Thymus (tissue), 11 donors: ENCODE data around the gene P4HA3. TPM values are rescaled to one million over a fixed set of nuclear protein-coding genes. Genes with fewer than 3 reads are reported as not detected.
"Not testable (repeated sequence)": the region's sequence is repeated elsewhere in the genome, so short reads cannot be mapped to it uniquely, and the experiment has no call there.

Experiments used
- DNase-seq, 9 donors: peaks; one replicate each; pipeline ENCODE4 v3.0.0-alpha.2; 2013; ENCODE audit warnings: low spot score in 9 of 9, low read depth in 6 of 9, missing footprints in 1 of 9
- H3K27ac ChIP-seq, 2 donors: one replicate each; pipeline ENCODE4 v1.5.1; 2013; ENCODE audit warnings: control low read depth in 1 of 2, low read depth in 1 of 2, low read length in 1 of 2, mild to moderate bottlenecking in 1 of 2, moderate library complexity in 1 of 2
- H3K27me3 ChIP-seq, 2 donors: one replicate each; pipeline ENCODE4 v1.5.1; 2013; ENCODE audit warnings: low read length in 1 of 2; ENCODE audit not compliant: control insufficient read depth in 2 of 2, insufficient read depth in 1 of 2
- H3K36me3 ChIP-seq, 2 donors: one replicate each; pipeline ENCODE4 v1.5.1; 2013; ENCODE audit warnings: low read length in 1 of 2, mild to moderate bottlenecking in 1 of 2, moderate library complexity in 1 of 2; ENCODE audit not compliant: control insufficient read depth in 2 of 2, insufficient read depth in 2 of 2
- H3K4me1 ChIP-seq, 2 donors: one replicate each; pipeline ENCODE4 v1.5.1; 2013; ENCODE audit warnings: low read length in 2 of 2; ENCODE audit not compliant: control insufficient read depth in 2 of 2, insufficient read depth in 2 of 2
- H3K4me3 ChIP-seq, 2 donors: one replicate each; pipeline ENCODE4 v1.5.1; 2013; ENCODE audit warnings: low read length in 2 of 2, control low read depth in 1 of 2, mild to moderate bottlenecking in 1 of 2
- H3K9me3 ChIP-seq, 2 donors: one replicate each; pipeline ENCODE4 v1.5.1; 2013; ENCODE audit warnings: low read length in 1 of 2, mild to moderate bottlenecking in 1 of 2; ENCODE audit not compliant: control insufficient read depth in 2 of 2, insufficient read depth in 1 of 2
- WGBS: extraction: QIAGEN DNeasy Blood & Tissue Kit; methylation state at CpG from one replicate; pipeline ENCODE4 v1.1.7; 2013; 5-methylcytosine and 5-hydroxymethylcytosine counted together
- polyA plus RNA-seq: library from polyadenylated mRNA; stranded (reverse); fragments of 200-250 nt; gene quantifications from one replicate; pipeline ENCODE4 v1.2.3, GENCODE V29; 2013
- total RNA-seq: library from RNA; stranded (reverse); fragments of 120-200 nt; gene quantifications from one replicate; pipeline ENCODE4 v1.2.4, GENCODE V29; 2013
- donor health status: healthy.

The P4HA3 gene
- total and polyA plus RNA-seq, 2 donors: 0.09 to 0.18 TPM

DNA sequence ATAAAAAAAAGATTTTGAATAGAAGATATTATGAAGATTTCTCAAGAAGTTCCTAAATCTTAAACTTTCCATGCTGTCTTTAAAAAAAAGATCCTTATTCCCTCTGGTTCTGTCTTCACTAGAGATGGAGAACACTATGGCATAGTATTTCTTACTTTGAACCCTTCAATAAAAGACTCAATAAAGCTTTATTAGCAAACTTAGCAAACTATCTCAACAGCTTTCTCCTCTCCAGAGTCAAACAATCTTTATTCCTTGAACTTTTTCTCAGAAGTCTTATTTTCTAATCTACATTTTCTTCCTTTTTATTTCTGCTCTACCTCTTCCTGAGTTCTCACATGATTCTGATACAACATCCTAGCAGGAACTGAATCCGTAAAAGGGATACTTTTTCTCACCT is 21.8 kb upstream of the P4HA3 start:
- Histone ChIP-seq H3K4me3 (no peak overlapping the region), H3K27ac (no peak overlapping the region), H3K36me3 (peaks cover 16 to 20% of the 10 kb centered on the region in 2 donors), H3K27me3 (no peaks in the 10 kb centered on the region), H3K4me1 (no peaks in the 10 kb centered on the region), H3K9me3 (no peaks in the 10 kb centered on the region)
- 99% methylated on average over 1 of the region's 1 CpG for WGBS
- no peak for DNase-seq

DNA sequence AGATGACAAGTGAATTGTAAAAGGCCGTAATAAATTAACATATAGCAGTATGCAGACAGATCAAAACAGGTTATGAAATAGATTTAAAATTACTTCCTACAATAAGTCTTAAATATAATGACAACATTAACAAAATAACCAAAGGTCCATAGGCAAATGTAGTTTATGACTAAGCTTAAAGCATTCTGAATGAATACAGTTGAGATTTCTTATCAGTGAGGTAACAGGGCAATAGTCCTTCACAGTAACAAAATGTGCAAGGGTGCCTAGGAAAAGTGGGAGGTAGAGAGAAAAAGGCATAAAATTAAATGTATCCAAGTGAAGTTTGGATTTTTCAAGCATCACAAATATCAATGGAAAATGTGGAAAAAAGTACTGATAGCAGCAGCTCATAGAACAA is 20.9 kb upstream of the P4HA3 start:
- H3K27ac ChIP-seq: no peak overlapping the region
- no peaks in the 10 kb centered on the region for H3K4me1 ChIP-seq
- H3K36me3 ChIP-seq: peaks cover 13 to 15% of the 10 kb centered on the region in 2 donors
- no peak for DNase-seq
- H3K9me3 ChIP-seq: no peaks in the 10 kb centered on the region
- no peak overlapping the region for H3K4me3 ChIP-seq
- no peaks in the 10 kb centered on the region for H3K27me3 ChIP-seq
- 99% methylated on average over 1 of the region's 1 CpG for WGBS

DNA sequence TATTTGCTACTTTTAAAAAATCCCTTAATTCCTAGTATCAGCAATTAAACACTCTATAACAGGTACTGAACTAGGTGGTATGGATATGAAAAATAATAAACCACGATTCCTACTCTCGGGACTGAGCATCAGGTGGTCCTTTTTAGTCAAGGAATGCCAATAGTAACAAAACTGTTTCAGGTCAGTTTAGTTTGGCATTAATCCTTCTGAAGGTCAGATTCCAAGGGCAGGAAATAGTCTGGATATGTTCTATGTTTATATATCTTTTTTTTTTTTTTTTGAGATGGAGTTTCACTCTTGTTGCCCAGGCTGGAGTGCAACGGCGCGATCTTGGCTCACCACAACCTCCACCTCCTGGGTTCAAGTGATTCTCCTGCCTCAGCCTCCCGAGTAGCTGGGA is 19.6 kb upstream of the P4HA3 start:
- not testable (repeated sequence) for H3K4me3 ChIP-seq, H3K9me3 ChIP-seq, H3K27ac ChIP-seq, H3K4me1 ChIP-seq, DNase-seq, H3K27me3 ChIP-seq
- WGBS: 90% methylated on average over 6 of the region's 6 CpGs
- H3K36me3 ChIP-seq: peaks cover 3 to 15% of the 10 kb centered on the region in 2 donors

DNA sequence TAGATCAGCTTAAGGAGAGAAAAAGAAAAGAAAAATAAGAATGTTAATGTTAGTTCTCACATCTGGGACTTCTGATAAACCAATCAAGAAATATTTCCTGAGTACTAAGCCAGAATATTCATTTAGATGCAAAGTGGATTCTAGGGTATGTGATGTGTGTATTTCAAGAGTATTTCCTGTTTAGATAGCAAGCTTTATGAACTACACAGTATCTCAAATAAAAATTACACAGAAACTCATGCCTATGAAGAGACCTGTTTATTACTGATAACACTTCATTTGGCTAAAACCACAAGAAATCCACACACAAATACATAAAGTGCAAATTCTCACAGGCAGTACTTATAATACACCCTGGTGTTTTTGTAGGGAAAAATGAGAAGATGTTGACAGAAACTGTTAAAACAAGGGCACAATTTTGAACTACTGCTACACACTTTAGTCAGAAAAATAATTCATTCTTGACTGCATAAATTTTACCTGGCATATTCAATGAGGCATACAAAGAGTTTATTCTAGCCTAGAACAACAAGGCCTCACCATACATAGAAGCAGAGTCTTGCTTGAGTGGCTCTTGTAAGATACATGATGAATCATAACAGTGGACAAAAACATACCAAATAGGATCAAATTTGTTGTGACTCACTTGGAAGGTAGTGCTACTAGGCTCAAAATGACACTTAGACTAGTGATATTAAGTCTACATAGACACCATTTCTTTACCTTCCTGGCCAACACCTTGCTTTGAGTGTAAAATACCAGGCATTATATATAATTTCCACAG is 18.8 kb upstream of the P4HA3 start:
- Histone ChIP-seq H3K27me3 (no peaks in the 10 kb centered on the region), H3K4me1 (no peaks in the 10 kb centered on the region), H3K27ac (no peak overlapping the region), H3K9me3 (no peaks in the 10 kb centered on the region), H3K36me3 (peaks cover 0 to 15% of the 10 kb centered on the region in 2 donors), H3K4me3 (no peak overlapping the region)
- DNase-seq: no peak

DNA sequence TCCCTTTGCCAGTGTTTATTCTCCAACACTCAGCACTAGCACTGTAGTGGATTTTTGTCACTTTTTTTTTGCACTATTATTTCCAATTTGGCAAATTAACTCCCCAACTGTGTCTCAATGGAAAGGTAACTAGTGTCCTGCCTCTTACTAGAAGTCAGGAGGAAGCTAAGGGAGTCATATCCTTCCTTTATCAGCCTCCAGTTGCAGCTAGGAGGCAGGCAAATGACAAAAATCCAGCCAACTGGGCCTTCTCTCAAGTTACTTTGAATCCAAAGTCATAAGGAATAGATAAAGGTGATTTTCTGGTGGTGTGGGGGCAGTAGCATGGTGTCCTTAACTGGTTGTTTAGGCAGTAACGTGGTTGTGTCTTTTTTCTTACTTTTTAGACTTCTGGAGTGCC is 15.6 kb upstream of the P4HA3 start:
- DNase-seq: no peak
- Histone ChIP-seq H3K27me3 (no peaks in the 10 kb centered on the region), H3K27ac (no peak overlapping the region), H3K4me3 (no peak overlapping the region), H3K4me1 (no peaks in the 10 kb centered on the region), H3K9me3 (no peaks in the 10 kb centered on the region), H3K36me3 (peaks cover 0 to 15% of the 10 kb centered on the region in 2 donors)
- 97% methylated on average over 1 of the region's 1 CpG for WGBS

DNA sequence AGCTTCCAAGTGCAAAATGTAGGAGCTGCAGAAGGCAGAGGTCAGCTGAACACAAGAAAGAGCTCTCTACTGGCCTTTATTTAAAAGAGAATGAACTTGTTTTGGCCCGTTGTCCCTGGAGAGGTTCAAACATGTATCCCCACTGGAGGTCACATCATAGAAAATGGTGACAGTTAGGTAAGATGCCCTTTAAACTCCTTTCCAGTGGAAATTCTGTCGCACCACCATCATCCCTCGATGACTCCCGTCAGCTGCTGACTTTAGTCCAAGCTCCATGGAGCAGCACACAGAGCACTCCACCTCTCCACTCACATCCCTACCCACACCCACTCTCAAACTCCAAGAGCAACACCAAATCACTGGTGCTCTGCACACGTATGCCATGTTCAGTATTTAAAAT is 15.2 kb upstream of the P4HA3 start:
- Histone ChIP-seq H3K36me3 (peaks cover 0 to 12% of the 10 kb centered on the region in 2 donors), H3K9me3 (no peaks in the 10 kb centered on the region), H3K4me1 (no peaks in the 10 kb centered on the region), H3K27ac (no peak overlapping the region), H3K4me3 (no peak overlapping the region), H3K27me3 (no peaks in the 10 kb centered on the region)
- DNase-seq: no peak
- WGBS: 97% methylated on average over 5 of the region's 5 CpGs

DNA sequence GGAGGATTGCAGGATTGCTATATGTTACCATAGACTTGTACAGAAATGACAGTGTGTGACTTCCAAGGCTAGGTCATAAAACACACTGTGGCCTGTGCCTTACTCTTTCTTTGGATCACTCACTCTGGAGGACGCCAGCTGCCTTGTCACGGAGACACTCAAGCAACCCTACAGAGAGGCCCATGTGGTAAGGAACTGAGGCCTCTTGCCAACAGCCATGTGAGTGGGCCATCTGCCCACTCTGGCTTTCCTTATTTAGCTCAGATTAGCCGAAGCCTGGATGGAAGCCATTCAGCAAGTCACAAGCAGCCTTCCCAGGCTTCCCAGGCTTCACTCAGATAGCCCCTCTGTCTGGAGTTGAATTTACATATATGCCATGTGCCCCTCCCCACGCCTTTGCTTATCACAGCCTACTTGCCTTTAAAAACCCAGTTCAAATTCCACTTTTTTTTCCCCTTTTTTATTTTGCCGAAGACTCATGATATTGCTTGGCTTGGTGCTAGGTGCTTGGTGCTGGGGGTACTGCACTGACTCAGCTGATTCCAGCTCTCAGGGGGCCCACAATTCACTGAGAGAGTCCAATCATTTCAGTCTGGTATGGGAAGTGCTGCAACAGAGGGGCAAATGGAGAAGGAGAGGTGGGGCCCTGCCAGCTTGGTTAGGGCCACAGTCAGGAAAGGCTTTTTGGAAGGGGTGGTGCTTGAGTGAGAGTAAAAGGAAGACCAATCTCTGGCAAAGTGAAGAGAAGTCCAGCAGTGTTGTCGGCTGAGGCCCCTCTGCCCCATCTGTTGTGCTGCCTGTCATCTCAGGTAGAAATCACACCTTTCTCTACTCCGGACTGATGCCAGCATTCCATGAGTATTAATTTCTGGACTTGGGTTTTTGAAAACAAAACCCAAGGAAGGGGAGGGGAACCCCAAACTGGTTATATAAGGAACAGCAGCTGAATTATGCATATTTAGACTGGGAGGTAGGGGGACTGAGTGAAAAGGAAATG is 14.5 kb upstream of the P4HA3 start:
- Histone ChIP-seq H3K4me3 (no peak overlapping the region), H3K9me3 (no peaks in the 10 kb centered on the region), H3K27ac (no peak overlapping the region), H3K36me3 (peaks cover 0 to 8% of the 10 kb centered on the region in 2 donors), H3K4me1 (no peaks in the 10 kb centered on the region), H3K27me3 (no peaks in the 10 kb centered on the region)
- no peak for DNase-seq
- WGBS: 90% methylated on average over 7 of the region's 7 CpGs

DNA sequence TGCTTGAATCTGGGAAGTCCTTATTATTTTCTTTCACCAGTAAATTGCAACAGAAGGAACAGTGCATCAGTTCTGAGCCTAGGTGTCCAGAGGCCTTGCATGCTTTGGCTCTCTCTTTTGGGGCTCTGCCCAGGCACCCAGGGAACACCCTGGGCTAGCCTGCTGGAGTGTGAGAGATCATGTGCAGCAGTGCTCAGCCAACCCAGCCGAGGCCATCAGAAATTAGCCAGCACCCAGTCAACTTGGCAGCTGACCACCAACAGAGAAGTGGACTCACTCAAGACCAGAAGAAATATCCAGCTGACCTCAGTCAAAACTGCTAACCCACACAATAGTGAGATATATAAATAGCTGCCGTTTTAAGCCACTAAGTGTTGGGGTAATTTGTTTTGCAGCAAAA is 11.2 kb upstream of the P4HA3 start:
- Histone ChIP-seq H3K4me1 (no peaks in the 10 kb centered on the region), H3K9me3 (peaks cover 0 to under 1% of the 10 kb centered on the region in 2 donors), H3K27me3 (no peaks in the 10 kb centered on the region), H3K27ac (no peak overlapping the region), H3K4me3 (no peak overlapping the region), H3K36me3 (no peaks in the 10 kb centered on the region)
- over 99% methylated on average over 2 of the region's 2 CpGs for WGBS
- DNase-seq: no peak
